WTC11 (cell line): Measurements from ENCODE around the gene LIPI.

Experiments
- ATF6 ChIP-seq: sonication (generic); formaldehyde crosslinking; IDR thresholded peaks from 2 replicates; pipeline ENCODE4 v1.8.1; 2023; ENCODE audit warnings: mild to moderate bottlenecking, missing genetic modification reagents
- CBFB ChIP-seq: sonication (generic); formaldehyde crosslinking; IDR thresholded peaks from 2 replicates; pipeline ENCODE4 v1.8.1; 2022; ENCODE audit warnings: mild to moderate bottlenecking, low read depth, missing genetic modification reagents
- FOXK1 ChIP-seq: sonication (generic); formaldehyde crosslinking; IDR thresholded peaks from 2 replicates; pipeline ENCODE4 v1.8.0; 2022; ENCODE audit warnings: mild to moderate bottlenecking, moderate library complexity, missing genetic modification reagents
- GABPB1 ChIP-seq: sonication (generic); formaldehyde crosslinking; IDR thresholded peaks from 2 replicates; pipeline ENCODE4 v1.8.1; 2023; ENCODE audit warnings: mild to moderate bottlenecking, missing genetic modification reagents
- MAX ChIP-seq: sonication (generic); formaldehyde crosslinking; IDR thresholded peaks from 2 replicates; pipeline ENCODE4 v1.8.0; 2022; ENCODE audit warnings: mild to moderate bottlenecking, missing genetic modification reagents
- NR3C1 ChIP-seq: sonication (generic); formaldehyde crosslinking; conservative IDR thresholded peaks from 2 replicates; pipeline ENCODE4 v1.8.1; 2023; ENCODE audit warnings: low read depth, mild to moderate bottlenecking, missing genetic modification reagents
- RELA ChIP-seq: sonication (generic); formaldehyde crosslinking; IDR thresholded peaks from 2 replicates; pipeline ENCODE4 v1.8.1; 2022; ENCODE audit warnings: missing genetic modification reagents, mild to moderate bottlenecking, borderline replicate concordance
- TEAD4 ChIP-seq: sonication (generic); formaldehyde crosslinking; IDR thresholded peaks from 2 replicates; pipeline ENCODE4 v1.8.0; 2022; ENCODE audit warnings: mild to moderate bottlenecking, missing genetic modification reagents
- ZBTB43 ChIP-seq: sonication (generic); formaldehyde crosslinking; IDR thresholded peaks from 2 replicates; pipeline ENCODE4 v1.8.1; 2023; ENCODE audit warnings: mild to moderate bottlenecking, missing genetic modification reagents
- TF ChIP-seq, protein P1 (sequence below): fragments of 200-600 bp; IDR thresholded peaks from 2 replicates; pipeline ENCODE4 v1.8.0; 2022; ENCODE audit warnings: antibody characterized with exemption
- TF ChIP-seq, protein P2 (sequence below): sonication (generic); formaldehyde crosslinking; IDR thresholded peaks from 2 replicates; pipeline ENCODE4 v1.8.1; 2023; ENCODE audit warnings: mild to moderate bottlenecking, missing genetic modification reagents, borderline replicate concordance

DNA sequence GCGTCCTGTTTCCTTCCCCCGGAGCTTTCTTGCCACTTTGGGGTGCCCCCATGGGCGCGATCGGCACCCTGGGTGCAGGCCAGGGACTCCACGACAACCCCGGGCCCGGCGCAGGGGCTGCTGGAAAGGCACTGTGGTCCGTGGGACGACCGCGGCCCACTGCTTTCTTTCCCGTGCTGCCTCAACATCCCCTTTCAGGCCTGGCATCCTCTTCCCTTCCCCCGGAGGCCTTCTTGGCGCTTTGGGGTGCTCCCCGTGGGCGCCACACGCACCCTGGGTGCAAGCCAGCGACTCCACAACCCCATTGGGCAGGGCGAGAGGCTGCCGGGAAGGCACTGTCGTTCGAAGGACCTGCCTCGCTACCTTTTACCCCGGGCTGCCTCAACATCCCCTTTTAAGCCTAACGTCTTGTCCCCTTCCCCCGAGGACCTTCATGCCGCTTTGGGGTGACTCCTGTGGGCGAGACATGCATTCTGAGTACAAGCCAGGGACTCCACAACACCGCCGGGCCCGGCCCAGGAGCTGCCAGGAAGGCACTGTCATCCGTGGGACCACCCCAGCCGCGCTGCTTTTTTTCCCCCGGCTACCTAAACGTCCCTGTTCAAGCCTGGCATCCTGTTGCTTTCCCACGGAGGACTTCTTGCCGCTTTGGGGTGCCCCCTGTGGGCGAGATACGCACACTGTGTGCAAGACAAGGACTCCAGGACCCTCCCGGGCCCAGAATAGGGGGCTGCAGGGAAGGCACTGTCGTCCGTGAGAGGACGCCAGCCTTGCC is 137.8 kb downstream of the LIPI start:
- TF ChIP-seq ZBTB43 (CRISPR knock-in tag), result no peak
- TF ChIP-seq, protein P1, sequence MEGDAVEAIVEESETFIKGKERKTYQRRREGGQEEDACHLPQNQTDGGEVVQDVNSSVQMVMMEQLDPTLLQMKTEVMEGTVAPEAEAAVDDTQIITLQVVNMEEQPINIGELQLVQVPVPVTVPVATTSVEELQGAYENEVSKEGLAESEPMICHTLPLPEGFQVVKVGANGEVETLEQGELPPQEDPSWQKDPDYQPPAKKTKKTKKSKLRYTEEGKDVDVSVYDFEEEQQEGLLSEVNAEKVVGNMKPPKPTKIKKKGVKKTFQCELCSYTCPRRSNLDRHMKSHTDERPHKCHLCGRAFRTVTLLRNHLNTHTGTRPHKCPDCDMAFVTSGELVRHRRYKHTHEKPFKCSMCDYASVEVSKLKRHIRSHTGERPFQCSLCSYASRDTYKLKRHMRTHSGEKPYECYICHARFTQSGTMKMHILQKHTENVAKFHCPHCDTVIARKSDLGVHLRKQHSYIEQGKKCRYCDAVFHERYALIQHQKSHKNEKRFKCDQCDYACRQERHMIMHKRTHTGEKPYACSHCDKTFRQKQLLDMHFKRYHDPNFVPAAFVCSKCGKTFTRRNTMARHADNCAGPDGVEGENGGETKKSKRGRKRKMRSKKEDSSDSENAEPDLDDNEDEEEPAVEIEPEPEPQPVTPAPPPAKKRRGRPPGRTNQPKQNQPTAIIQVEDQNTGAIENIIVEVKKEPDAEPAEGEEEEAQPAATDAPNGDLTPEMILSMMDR, result no peak
- TF ChIP-seq RELA (CRISPR knock-in tag), result no peak
- no peak for TF ChIP-seq TEAD4 (CRISPR knock-in tag)
- TF ChIP-seq FOXK1 (CRISPR knock-in tag), result no peak
- TF ChIP-seq NR3C1 (CRISPR knock-in tag), result no peak
- TF ChIP-seq MAX, result no peak
- TF ChIP-seq ATF6 (CRISPR knock-in tag), result no peak
- TF ChIP-seq CBFB (CRISPR knock-in tag), result no peak
- TF ChIP-seq, protein P2, sequence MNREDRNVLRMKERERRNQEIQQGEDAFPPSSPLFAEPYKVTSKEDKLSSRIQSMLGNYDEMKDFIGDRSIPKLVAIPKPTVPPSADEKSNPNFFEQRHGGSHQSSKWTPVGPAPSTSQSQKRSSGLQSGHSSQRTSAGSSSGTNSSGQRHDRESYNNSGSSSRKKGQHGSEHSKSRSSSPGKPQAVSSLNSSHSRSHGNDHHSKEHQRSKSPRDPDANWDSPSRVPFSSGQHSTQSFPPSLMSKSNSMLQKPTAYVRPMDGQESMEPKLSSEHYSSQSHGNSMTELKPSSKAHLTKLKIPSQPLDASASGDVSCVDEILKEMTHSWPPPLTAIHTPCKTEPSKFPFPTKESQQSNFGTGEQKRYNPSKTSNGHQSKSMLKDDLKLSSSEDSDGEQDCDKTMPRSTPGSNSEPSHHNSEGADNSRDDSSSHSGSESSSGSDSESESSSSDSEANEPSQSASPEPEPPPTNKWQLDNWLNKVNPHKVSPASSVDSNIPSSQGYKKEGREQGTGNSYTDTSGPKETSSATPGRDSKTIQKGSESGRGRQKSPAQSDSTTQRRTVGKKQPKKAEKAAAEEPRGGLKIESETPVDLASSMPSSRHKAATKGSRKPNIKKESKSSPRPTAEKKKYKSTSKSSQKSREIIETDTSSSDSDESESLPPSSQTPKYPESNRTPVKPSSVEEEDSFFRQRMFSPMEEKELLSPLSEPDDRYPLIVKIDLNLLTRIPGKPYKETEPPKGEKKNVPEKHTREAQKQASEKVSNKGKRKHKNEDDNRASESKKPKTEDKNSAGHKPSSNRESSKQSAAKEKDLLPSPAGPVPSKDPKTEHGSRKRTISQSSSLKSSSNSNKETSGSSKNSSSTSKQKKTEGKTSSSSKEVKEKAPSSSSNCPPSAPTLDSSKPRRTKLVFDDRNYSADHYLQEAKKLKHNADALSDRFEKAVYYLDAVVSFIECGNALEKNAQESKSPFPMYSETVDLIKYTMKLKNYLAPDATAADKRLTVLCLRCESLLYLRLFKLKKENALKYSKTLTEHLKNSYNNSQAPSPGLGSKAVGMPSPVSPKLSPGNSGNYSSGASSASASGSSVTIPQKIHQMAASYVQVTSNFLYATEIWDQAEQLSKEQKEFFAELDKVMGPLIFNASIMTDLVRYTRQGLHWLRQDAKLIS (CRISPR knock-in tag), result no peak
- TF ChIP-seq GABPB1 (CRISPR knock-in tag), result no peak
